ENCODE measurements around the gene YAE1.

DNA sequence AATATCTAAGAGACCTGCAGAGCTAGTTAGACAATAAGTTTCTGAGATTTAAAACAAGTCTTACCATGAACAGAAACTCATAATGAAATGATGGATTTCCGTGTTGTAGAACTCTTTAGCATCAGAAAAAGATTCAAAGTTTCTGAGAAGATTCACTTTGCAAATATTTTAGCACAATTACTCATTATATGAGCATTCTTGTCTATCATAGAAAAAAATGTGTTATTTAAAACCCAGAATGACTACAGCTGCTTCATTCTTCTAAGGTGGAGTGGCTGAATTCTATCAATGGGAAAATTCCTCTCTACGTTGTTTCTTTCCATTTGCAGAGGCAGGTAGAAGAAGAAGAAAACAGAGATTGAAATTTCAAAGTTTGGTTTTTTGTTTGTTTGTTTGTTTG lies 36.1 kb downstream of the YAE1 start:
- TF ChIP-seq CTCF (IDR thresholded peaks at IDR 0.05): no peak
- TF ChIP-seq POLR2AphosphoS5 (IDR thresholded peaks at IDR 0.05): no peak
